OCI-LY1 (cell line): ENCODE measurements around the gene ATP6V1G1.

Experiments used
- EZH2 ChIP-seq: fragments of 200-600 bp; sonication (generic), shearing (Covaris generic); IDR thresholded peaks from 2 replicates; pipeline ENCODE4 v1.8.0; 2017; ENCODE audit warnings: borderline replicate concordance, mixed run types, mild to moderate bottlenecking, antibody characterized with exemption, low read length, moderate library complexity, mixed read lengths
- TF ChIP-seq, protein P1 (sequence below): fragments of 200-600 bp; sonication (generic), shearing (Covaris generic); IDR thresholded peaks from 2 replicates; pipeline ENCODE4 v1.5.1; 2017; ENCODE audit warnings: mild to moderate bottlenecking, antibody characterized with exemption, low read length, moderate library complexity, mixed read lengths

DNA sequence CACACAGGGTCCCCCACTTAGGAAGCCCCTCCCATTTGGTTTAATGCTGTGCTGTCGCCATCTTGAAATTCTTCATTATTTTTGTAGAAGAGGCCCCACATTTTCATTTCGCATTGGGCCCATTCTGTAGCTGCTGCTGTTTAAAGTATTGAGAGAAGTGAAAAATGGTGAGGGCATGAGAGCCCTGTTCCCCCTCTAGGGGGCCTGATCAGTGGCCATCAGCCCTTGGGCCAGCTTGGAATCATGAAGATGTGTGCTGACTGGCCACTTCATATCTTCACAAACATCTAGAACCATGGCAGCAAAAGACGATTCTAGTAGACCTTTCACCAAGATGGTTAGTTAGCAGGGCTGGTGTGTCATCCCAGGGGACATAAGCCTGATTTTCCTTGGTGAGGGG lies 26.8 kb downstream of the ATP6V1G1 start:
- TF ChIP-seq, protein P1, sequence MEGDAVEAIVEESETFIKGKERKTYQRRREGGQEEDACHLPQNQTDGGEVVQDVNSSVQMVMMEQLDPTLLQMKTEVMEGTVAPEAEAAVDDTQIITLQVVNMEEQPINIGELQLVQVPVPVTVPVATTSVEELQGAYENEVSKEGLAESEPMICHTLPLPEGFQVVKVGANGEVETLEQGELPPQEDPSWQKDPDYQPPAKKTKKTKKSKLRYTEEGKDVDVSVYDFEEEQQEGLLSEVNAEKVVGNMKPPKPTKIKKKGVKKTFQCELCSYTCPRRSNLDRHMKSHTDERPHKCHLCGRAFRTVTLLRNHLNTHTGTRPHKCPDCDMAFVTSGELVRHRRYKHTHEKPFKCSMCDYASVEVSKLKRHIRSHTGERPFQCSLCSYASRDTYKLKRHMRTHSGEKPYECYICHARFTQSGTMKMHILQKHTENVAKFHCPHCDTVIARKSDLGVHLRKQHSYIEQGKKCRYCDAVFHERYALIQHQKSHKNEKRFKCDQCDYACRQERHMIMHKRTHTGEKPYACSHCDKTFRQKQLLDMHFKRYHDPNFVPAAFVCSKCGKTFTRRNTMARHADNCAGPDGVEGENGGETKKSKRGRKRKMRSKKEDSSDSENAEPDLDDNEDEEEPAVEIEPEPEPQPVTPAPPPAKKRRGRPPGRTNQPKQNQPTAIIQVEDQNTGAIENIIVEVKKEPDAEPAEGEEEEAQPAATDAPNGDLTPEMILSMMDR = no peak
- TF ChIP-seq EZH2 = no peak
